T-helper 2 cell treated with Interferon-gamma antibody and Interleukin-4, amounts not matched to agents 100 ng/mL and 5 ng/mL, for 36 hours (primary cell): ENCODE measurements around the gene NACC1. TPM values are rescaled to one million over a fixed set of nuclear protein-coding genes. Genes with fewer than 3 reads are reported as not detected.
"Not testable (repeated sequence)": the region's sequence is repeated elsewhere in the genome, so short reads cannot be mapped to it uniquely, and the experiment has no call there.

ENCODE experiments used
- intact Hi-C: fragments of 100-400 bp; cut with micrococcal nuclease; formaldehyde crosslinking; loops from one replicate; pipeline ENCODE4 v1.15.1; 2023
- total RNA-seq: library from RNA; stranded (reverse); gene quantifications from 2 replicates; pipeline ENCODE4 v1.2.3, GENCODE V29; 2022

Gene NACC1
- total RNA-seq, 1 donor from 2014 or later = 77.4 TPM

DNA sequence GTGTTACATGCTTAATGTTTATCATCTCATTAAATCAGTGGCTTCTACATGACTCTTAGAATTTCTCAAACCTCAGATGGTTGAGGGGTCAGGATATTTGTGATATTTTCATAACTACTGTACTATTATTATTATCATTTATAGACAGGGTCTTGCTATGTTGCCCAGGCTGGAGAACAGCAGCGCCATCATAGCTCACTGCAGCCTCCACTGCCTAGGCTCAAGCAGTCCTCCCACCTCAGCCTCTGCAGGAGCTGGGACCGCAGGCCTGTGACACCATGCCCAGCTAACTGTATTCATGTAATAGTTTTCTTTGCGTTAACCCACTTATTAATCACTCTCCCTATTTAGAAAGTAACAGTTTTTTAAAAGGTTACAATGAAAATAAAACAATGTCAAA, 41.6 kb downstream of the NACC1 start:
- intact Hi-C loops = loop anchor here (5.0 kb wide), 1 partner anchor 678 kb away; no protein-coding TSS in a partner anchor

DNA sequence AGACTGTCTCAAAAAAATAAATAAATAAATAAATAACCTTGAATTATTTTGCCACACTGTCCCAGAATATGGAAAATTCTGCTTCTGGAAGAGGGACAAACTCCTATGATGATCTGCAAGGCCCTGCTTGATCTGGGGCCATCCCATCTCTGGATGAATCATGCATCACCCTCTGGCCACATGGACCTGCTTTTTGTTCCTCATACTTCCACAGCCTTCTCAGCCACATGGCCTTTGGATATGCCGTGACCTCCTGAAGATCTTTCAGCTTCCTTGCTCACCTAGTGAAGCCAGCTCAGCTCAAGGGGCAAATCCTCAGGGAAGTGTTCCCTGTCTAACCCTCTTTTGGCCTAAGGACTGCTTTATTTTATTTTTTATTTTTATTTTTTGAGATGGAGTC, 42.5 kb downstream of the NACC1 start:
- intact Hi-C loops = no loop called here

DNA sequence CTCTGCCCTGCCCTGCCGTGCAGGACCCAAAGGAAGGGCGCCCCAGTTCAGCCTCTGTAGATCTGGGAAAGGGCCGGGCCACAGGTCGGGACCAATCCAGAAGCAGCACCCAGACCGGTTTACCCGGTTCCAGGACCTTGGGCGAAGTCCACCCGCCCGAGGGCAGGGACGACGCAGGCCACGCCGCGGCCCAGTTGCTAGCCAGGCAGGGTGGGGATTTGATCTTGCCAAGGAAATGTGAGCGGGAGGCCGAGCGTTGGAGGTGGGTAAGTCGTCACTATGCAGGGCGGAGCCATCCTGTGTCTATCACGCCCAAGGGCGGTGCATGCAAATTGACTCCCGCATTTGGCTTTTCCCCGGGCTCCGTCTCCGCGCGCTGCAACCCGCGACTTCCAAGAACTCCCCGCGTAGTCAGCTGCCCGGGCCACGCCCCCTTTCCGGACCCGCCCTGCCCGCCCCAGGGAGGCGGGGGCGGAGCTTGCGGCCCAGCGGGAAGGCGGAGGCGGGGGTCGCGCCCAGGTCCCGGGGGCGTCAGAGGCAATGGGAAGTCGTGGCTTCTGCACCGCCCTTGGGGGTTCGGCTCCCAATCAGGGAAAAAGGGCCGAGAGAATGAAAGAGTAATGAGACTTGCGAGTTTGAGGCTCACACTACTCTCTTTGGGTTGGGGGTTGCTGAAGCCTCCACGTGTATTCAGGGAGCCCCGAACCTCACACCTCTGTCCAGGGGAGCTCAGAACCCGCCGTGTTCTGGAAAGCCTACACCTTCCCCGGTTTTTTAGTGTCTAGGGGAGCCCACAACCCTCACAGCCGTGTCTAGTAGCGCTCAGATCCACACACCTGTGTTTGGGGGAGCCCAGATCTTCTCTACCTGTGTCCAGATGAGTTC, 44.9 kb downstream of the NACC1 start:
- intact Hi-C loops = loop anchor here (1.0 to 2.0 kb wide), 2 partner anchors 8 to 46 kb away; no protein-coding TSS in a partner anchor

DNA sequence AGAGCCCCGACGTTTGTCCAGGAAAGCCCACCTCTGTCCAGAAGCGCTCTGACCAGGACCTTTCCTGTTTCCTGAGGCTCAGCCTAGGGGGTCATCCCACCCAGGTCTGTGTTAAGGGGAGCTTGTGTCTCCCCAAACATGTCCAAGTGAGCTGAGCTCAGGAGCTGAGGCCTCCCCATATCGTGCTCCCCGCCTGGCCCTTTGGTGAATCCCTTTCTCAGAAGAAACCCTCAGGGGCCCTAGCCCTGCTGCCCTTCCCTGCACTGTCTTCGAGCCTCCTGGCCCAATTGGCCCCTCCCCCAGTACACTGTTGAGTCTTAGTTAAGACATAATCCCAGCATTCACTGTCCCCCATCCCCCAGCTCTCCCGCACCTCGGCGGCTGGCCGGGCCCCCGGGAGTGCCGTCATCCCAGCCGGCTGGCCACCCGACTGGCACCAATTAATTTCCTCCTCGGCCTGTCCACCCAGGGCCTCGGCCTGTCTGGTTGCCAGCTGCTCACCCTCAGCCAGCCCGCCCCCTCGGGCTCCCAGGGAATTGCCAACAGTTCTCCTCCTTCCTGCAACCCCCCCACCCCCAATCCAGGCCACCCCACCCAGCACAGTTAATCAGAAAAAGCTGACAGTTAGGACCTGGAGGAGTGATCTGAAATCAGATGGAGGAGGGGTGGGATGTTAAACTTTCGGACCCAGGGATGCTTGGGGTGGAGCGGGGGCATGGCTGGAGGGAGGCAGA, 45.7 kb downstream of the NACC1 start:
- intact Hi-C loops = loop anchor here (1.0 to 2.0 kb wide), 2 partner anchors 8 to 45 kb away; no protein-coding TSS in a partner anchor

DNA sequence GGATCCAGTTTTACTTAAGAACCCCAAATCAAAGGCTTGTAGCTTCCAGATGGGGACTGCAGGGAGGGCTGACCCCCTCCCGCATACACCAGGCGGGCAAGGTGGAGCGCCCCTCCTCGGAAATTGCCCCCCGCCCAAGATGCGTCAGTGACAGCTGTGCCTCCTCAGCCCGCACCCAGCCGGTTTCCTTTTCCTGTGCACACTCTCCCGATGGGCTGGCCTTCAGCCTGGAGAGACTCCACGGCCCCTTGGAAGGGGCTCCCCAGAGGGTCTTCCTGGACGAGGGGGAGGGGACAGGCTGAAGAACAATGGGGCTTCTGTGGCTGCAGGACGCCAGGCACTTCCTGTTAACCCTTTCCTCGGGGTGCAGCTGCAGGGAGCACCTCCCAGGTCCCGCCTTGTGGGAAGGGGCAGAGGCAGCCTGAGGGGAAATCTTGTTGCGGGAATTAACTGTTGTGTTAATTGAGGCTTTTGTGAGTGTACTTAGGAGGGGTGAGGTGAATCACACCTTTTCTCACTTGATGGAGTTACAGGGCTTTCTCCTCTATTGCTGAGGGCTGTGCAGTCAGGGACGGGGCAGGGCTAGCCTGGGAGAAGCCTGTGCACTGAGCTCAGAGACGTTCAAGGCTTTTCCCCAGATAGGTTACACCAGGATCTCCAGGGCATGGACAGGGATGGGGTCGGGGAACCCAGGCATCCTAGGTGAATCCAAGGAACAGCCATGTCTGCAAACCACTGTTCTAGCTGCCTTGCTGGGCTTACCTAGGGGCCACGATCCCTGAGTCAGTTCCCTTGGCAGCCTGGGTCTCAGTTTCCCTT, 46.5 kb downstream of the NACC1 start:
- intact Hi-C loops = no loop called here

DNA sequence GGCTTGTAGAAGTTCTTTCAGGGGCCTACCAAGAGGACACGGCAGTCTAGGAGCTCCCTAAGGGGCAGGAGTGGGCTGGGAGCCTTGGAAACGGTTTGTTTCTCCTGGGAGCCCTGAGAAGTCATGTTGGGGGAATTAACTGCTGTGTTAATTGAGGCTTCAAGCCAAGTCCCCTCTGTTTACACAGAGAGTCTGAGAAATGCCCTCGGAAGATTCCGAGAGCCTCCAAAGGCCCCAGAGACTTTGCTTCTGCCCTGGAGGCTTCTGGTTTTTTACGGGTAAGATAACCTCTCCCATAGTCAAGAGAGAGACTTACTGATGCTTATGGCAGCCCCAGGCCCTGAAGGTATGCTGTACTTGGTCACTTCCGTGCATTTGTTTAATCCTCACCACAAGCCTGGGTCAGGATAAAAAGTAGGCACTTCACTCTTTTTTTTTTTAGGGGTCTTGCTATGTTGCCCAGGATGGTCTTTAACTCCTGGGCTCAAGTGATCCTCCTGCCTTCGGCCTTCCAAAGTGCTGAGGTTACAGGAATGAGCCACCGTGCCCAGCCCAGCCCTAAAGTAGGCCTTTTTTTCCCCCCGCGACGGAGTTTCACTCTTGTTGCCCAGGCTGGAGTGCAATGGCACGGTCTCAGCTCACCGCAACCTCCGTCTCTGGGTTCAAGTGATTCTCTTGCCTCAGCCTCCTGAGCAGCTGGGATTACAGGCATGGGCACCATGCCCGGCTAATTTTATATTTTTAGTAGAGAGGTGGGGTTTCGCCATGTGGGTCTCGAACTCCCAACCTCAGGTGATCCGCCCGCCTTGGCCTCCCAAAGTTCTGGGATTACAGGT, 47.3 kb downstream of the NACC1 start:
- intact Hi-C loops = no loop called here

DNA sequence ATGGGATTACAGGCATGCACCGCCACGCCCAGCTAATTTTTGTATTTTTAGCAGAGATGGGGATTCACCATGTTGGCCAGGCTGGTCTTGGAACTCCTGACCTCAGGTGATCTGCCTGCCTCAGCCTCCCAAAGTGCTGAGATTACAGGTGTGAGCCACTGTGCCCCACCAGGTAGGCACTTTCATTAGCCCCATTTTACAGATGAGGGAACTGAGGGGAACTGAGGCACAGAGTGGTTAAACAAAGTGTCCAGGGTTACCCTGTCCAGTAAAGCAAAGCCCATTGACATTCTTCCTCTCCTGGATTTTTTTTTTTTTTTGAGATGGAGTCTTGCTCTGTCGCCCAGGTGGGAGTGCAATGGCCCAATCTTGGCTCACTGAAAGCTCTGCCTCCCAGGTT, 48.1 kb downstream of the NACC1 start:
- intact Hi-C loops = not testable (repeated sequence)

DNA sequence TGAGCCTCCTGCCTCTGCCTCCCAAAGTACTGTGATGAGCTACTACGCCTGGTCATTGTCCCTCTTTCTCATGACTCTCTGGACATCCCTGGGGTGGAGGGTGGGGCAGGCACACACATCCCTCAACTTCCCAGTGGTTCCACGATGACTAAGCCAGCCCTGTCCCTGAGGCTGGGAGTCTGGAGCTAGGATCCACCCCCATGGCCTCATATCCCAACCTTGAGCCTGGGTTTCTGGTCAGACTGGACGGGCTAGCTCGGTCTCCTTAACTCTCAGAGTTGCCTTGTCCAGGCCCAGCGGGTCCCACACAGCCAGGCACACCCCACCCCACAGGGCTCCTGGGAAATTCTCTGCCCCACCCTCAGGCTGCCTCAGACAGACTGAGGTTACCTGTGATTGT, 51.7 kb downstream of the NACC1 start:
- intact Hi-C loops = no loop called here

DNA sequence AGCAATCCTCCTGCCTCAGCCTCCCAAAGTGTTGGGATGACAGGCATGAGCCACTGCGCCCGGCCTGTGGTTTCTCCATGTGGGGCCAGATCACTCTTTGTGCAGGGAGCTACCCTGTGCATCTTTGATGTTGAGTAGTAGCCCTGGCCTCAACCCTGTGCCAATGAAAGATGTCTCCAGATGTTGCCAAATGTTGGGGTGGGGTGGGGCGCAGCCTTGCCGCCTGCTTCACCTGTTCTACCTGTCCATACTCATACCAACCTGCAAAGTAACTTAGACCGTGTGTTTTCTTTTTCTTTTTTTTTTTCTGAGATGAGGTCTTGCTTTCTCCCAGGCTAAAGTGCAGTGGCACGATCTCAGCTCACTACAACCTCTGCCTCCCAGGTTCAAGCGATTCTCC, 53.1 kb downstream of the NACC1 start:
- intact Hi-C loops = no loop called here

DNA sequence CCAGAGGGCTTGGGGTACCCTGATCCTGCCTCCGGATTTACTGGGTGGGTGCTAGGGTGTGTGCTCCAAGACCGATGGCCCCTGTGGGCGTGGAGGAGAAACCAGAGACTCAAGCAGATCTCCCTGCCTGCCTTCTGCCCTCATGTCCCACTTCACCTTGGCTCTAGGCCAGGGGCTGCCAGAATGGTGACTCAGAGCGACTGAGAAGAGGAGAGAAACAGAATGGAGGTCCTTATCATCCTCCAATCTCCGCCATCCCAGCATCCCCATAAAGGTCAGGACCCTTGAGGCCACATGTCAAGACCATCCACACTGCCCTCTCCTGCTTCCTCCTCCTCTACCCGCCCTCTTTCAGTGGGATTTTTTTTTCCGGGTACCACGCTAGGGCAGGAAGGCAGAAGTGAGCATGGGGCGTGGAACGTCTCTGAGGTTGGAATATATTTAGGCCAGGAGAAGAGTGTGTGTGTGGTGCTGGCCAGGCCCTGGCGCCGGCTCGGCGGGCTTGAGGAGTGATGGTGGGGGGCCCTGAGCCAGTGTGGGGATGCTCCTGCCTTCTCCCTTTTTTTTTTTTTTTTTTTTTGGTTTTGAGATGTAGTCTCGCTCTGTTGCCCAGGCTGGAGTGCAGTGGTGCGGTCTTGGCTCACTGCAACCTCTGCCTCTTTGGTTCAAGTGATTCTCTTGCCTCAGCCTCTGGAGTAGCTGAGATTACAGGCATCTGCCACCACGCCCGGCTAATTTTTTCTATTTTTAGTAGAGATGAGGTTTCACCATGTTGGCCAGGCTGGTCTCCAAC, 54.5 kb downstream of the NACC1 start:
- intact Hi-C loops = no loop called here

DNA sequence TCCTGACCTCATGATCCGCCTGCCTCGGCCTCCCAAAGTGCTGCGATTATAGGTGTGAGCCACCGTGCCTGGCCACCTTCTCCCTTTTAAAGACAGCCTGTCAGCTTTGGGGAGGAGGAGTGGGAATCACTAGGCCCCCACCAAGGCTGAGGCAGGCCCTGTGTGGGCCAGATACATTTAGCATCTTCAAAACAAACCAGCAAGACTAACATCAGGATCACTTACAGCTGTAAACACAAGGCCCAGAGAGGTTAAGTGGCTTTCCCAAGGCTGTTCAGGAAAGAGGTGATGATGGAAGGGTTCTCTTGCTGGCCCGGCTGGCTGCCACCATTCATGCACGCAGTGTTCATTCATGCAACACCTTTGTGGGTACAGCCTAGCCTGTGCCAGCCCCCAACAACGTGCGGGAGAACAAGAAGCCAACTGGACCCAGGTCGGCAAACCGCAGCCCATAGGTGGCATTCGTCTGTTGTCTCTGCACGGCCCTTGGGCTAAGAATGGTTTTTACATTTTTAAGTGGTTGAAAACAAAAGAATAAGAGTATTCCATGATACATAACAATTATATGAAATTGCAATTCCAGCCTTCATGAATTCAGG, 55.2 kb downstream of the NACC1 start:
- intact Hi-C loops = no loop called here

DNA sequence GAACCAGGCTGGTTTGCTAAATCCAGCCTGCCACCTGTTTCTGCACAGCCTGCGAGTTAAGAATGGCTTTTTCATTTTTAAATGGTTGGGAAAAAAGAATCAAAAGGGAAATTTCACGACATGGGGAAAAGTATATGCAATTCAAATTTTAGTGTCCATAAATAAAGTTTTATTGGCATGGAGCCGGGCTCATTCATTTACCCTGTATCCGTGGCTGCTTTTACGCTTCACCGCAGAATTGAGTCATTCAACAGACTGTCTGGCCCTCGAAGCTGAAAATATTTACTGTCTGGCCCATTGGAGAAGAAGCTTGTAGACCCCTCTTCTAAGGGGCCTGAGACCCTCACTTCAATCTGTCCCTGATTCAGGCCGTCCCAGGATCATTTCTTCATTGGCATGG, 58.3 kb downstream of the NACC1 start:
- intact Hi-C loops = no loop called here

DNA sequence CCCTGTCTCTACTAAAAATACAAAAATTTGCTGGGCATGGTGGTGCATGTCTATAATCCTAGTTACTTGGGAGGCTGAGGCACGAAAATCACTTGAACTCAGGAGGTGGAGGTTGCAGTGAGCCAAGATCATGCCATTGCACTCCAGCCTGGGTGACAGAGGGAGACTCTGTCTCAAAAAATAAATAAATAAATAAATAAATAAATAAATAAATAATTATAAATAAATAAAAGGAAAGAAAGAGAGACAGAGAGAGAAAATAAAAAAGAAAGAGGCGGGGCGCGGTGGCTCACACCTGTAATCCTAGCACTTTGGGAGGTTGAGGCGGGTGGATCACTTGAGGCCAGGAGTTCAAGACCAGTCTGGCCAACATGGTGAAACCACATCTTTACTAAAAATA, 59.5 kb downstream of the NACC1 start:
- intact Hi-C loops = not testable (repeated sequence)

DNA sequence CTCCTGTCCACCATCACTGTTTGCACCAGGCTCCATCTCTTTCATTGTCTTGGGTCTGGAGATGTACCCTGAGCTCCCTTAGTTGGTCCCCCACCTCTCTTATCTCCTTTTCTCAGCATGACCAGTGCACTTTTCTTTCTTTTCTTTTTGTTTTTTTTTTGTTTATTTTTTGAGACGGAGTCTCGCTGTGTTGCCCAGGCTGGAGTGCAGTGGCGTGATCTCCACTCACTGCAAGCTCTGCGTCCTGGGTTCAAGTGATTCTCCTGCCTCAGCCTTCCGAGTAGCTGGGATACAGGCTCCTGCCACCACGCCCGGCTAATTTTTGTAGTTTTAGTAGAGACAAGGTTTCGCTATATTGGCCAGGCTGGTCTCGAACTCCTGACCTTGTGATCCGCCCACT, 60.2 kb downstream of the NACC1 start:
- intact Hi-C loops = not testable (repeated sequence)

DNA sequence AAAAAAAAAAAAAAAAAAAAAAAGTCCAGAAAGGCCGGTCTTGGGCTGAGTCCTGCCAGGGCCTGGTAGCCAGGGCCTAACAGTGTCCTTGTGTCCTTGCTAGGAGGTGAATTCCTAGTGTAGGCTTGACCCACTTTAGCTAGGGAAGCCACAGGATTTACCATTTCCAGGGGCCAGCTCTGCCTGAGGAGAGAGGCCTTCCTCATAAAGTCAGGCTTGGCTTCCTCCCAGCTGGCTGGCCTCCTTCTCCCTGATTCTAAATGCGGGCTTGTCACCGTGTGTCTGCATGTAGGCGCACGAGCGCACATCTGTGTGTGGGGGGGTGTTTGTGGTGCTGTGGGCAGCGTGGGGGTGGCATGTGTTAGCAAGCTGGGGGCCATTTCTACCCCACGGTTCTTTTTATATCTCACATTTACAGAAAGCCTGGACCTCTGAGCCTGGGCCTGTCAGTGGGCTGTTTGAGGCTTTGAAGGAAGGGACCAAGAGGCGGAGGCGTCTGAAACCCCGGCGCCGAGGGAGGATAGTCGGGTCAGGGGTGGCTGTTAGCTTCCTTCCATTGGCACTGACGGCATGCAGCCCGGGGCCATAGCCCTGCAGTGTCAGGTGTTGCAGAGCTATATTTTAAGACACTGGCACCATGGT, 63.8 kb downstream of the NACC1 start:
- intact Hi-C loops = no loop called here

DNA sequence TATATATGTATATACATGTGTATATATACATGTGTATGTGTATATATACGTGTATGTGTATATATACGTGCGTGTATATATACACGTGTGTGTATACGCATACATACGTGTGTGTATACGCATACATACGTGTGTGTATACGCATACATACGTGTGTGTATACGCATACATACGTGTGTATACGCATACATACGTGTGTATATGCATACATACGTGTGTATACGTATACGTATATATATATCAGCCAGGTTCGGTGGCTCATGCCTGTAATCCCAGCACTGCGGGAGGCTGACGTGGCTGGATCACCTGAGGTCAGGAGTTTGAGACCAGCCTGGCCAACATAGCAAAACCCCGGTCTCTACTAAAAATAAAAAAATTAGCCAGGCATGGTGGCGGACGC, 66.9 kb downstream of the NACC1 start:
- intact Hi-C loops = not testable (repeated sequence)

DNA sequence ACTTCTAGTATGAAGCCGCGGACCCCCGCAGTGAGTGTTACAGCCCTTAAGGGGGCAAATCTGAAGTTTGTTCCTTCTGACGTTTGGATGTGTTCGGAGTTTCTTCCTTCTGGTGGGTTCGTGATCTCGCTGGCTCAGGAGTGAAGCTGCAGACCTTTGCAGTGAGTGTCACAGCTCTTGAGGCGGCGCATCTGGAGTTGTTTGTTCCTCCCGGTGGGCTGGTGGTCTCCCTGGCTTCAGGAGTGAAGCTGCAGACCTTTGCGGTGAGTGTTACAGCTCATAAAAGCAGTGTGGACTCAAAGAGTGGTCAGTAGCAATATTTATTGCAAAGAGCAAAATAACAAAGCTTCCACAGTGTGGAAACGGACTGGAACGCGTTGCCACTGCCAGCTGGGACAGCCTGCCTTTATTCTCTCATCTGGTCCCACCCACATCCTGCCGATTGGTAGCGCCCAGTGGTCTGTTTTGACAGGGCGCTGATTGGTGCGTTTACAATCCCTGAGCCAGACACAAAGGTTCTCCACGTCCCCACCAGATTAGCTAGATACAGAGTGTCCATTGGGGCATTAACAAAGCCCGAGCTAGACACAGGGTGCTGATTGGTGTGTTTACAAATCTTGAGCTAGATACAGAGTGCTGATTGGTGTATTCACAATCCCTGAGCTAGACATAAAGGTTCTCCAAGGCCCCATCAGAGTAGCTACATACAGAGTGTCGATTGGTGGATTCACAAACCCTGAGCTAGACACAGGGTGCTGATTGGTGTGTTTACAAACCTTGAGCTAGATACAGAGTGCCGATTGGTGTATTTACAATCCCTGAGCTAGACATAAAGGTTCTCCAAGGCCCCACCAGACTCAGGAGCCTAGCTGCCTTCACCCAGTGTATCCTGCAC, 67.9 kb downstream of the NACC1 start:
- intact Hi-C loops = not testable (repeated sequence)

DNA sequence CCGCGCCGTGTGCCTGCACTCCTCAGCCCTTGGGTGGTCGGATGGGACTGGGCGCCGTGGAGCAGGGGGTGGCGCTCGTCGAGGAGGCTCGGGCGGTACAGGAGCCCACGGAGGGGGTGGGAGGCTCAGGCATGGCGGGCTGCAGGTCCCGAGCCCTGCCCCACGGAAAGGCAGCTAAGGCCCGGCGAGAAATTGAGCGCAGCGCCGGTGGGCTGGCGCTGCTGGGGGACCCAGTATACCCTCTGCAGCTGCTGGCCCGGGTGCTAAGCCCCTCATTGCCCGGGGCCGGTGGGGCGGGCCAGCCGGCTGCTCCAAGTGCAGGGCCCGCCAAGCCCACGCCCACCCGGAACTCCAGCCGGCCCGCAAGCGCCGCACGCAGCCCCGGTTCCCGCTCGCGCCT, 68.6 kb downstream of the NACC1 start:
- intact Hi-C loops = not testable (repeated sequence)
